NCI-H2196 (cell line): Measurements from ENCODE around the gene PXN.
A peak's percentile ranks its signal among the peaks of the same experiment; 100 is the strongest.
"Not testable (repeated sequence)": the region's sequence is repeated elsewhere in the genome, so short reads cannot be mapped to it uniquely, and the experiment has no call there.

ENCODE experiments used
- DNase-seq: peaks from one replicate; lab custom pipeline; 2025; ENCODE audit not compliant: unreplicated experiment; lab: John Stamatoyannopoulos, UW

Gene PXN

GRCh38 chr12:120227233-120228040 lies 38.1 kb downstream of the PXN start:
- DNase-seq: no peak

GRCh38 chr12:120225852-120226640 lies 39.5 kb downstream of the PXN start:
- DNase-seq: peak; percentile 58

- no peak for DNase-seq
Measured at GRCh38 chr12:120225200-120225558, 40.4 kb downstream of the PXN start.

GRCh38 chr12:120224304-120225199 lies 41.0 kb downstream of the PXN start:
- peak; percentile 79 for DNase-seq

DNA sequence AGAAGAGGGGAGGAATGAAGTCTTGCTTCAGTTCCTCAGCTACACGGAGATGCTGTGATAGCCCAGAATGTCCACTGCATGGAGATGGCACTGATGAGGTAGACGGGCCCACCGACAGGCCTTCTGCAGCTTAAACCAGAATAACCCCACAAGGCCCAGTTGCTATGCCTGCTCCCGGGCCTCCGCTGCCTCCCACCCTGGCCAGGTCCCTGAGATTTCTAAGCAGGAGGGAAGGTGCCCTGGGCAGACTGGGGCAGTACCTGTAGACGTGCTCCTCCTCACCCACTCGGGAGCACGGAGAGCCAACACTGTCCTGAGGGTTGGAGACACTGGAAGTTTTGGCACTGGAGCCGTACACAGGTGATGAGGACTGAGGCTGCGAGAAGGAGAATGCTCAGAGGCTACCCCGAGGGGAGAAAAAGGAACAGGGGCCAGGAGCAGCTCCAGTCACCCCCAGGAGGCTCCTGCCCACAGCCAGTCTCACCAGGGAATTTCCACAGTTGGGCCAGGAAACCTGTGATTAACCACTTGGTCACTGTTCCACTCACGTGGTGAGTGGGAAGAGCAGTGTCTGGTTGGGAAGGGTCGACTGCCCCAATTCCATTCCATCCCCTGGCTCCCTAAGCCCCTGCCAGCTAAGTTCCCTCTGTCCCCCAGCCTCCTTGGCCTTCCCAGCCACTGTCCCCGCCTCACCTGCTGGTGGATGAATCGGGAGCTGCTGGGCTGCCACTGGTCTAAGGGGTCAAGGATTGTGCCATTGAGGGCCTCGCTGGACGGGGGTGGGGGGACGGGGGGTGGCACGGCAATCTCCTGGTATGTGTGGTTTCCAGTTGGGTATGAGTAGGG lies 41.8 kb downstream of the PXN start:
- DNase-seq: no peak

DNA sequence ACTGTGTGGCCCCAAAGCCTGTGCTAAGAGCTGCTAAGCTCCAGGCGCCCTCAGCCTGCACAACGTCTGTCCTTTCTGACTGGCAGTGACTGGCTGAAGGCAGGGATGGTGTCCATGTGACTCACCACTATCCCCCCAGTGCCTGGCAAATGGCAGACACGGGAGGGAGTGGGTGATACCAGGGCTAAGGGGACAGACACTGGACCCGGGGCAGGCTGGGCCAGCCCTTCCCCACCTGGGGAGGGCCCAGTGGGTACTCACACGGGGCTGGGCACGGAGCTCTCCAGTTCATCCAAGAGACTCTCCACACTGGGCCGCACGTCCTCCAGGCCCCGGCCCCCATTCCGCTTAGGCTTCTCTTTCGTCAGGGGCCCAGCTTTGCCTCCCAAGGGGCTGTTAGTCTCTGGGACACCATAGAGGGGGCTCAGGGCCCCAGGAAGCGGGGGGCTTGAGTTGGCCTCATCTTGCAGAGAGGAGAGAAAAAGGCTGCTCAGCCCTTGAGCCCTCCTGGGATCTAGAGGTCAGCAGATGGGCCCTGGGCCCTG lies 43.2 kb downstream of the PXN start:
- no peak for DNase-seq

- DNase-seq: no peak
Measured at GRCh38 chr12:120221576-120221900, 44.0 kb downstream of the PXN start.

DNA sequence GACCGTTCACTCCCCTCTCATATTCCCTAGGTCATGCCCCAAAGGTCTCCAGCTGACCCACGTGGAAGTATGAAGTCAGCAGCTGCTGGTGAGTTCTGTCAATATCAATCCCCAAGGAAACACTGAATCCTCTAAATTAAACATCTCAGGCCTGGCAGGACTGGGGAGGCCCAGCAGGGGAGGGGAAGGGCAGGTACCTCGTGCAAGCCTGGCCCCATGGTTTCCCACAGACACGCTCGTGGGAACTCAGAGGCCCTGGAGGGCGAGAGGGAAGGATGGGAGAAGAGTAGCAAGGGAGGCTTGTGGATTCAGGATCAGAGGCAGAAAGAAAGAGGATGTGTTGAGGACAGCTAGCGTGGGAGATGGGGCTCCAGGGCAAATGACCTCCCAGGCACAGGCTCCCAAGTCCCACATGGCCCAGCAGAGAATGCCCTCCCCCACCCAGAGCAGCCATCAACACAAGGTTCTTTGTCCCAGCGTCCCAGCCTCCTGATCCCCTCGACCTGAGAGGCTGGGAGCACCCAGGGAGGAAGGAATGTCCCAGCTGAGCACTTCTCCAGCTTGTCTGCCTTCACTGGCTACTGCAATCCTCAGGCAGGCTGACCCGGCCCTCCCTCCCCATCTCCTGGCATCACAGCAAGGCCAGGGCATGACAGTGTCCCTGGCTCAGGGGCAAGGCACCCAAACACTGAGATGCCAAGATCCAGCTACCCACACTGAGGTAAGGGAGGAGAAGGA lies 44.5 kb downstream of the PXN start:
- no peak for DNase-seq

GRCh38 chr12:120218680-120219606 lies 46.6 kb downstream of the PXN start:
- no peak for DNase-seq

GRCh38 chr12:120216742-120217605 lies 48.6 kb downstream of the PXN start:
- no peak for DNase-seq

GRCh38 chr12:120215766-120216735 lies 49.5 kb downstream of the PXN start:
- no peak for DNase-seq

DNA sequence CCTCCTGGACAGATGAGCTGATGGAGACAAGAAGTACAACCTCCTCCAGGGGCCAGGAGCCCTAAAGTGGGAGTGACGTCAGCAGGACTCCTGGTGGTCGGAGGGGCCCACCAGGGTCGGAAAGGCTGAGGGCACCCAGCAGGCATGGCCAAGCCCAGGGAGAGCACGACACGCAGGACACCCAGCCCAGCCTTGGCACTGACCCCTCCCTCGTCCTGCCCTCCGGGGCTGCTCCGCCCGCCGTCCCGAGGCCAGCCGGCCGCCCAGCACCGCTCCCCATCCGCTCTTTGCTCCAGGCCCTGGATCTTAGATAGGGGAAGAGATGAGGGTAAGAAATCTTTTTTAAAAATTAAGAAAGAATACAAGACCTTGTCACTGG lies 50.2 kb downstream of the PXN start:
- no peak for DNase-seq

DNA sequence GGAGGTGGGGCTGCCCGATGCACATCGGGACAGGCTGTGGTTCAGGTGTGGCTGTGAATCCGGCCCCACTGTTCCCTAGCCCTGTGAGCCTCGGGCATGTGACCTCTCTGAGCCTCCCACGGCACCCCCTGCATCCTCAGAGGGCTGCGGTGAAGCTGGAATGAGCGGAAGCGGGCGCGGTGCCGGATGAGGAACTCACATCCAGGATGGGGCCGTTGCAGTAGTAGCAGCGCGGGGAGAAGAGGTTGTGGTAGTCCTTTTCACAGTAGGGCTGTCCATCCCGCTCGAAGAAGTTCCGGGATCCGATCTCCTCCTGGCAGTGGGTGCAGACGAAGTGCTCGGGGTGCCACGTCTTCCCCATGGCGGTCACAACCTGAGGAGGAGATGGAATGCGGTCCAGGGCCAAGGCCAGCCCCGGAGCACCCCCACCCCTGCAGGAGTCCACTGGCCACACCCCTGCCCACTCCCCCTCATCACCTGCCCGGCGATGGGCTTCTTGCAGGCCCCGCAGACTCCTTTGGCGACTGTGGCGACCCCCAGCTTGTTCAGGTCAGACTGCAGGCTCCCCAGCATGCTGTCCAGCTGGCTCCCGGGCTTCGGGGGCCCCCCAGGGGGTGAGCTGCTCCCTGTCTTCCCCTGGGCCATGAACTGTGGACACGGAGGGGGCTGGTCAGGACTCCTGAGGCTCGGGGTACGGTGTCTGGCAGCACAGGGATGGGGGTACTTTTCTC lies 50.7 kb downstream of the PXN start:
- no peak for DNase-seq

DNA sequence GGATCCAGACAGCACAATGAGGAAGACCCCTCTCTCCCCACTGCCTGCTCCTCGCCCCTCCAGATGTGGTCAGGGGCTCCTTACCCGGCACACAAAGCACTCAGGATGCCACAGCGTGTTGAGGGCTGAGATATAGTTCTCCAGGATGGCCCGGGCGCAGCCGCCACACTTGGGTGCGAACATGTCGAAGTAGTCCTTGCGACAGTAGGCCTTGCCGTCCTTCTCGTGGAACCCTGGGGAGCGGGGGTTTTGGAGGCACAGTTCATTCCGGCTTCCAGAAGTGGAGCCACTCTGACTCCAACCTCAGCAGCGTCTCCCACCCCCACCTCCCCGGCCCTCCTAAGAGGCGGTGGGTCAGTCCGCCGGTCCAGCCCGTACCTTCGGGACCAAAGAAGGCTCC lies 51.8 kb downstream of the PXN start:
- DNase-seq: no peak

- DNase-seq: not testable (repeated sequence)
Measured at GRCh38 chr12:120213182-120213581, 52.3 kb downstream of the PXN start.

- DNase-seq: no peak
Measured at GRCh38 chr12:120212301-120212700, 53.2 kb downstream of the PXN start.
